Measurements from ENCODE around the gene ATRX.
"Not testable (repeated sequence)": the region's sequence is repeated elsewhere in the genome, so short reads cannot be mapped to it uniquely, and the experiment has no call there.

The ATRX gene

DNA sequence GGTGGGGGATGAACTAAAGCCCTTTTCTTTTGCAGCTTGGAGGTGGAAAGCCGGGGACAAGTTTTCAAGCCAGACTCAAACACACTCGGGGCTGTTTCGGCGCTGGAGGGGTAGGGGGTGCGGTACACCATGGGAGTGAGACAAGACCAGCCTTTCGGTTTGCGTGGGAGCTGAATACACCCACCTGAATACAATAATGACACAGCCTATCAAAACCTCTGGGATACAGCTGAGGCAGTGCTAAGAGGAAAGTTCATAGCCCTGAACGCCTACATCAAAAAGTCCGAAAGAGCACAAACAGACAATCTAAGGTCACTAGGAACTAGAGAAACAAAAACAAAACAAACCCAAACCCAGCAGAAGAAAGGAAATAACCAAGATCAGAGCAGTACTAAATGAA, 163.3 kb downstream of the ATRX start:
- Histone ChIP-seq H3K4me2 (ENCODE audit: low read depth, low read length, poor library complexity, severe bottlenecking) (no peak overlapping the region), H3K79me2 (ENCODE audit: insufficient read depth, low read length) (no peaks in the 10 kb centered on the region), H3K4me3 (ENCODE audit: low read length, poor library complexity, severe bottlenecking) (no peak overlapping the region), H3K9me3 (ENCODE audit: insufficient read depth, low read depth, low read length) (no peaks in the 10 kb centered on the region), H3K9ac (ENCODE audit: low read depth, low read length, poor library complexity, severe bottlenecking) (no peak overlapping the region), H2AFZ (ENCODE audit: low read length) (no peak overlapping the region), H3K4me1 (ENCODE audit: insufficient read depth, low read length, poor library complexity, severe bottlenecking) (no peaks in the 10 kb centered on the region), H3K27me3 (ENCODE audit: insufficient read depth, low read length, poor library complexity, severe bottlenecking) (no peaks in the 10 kb centered on the region), H3K36me3 (ENCODE audit: insufficient read depth, low read length) (peaks cover 14% of the 10 kb centered on the region; the same call in 1 of the 2 replicates), H3K9me2 (replicated peaks; ENCODE audit: low read depth, low read length) (no peaks in the 10 kb centered on the region), H3F3A (ENCODE audit: low read depth) (no peaks in the 10 kb centered on the region), H4K20me1 (ENCODE audit: insufficient read depth, low read length, poor library complexity, severe bottlenecking) (no peaks in the 10 kb centered on the region)
- TF ChIP-seq, protein P1, sequence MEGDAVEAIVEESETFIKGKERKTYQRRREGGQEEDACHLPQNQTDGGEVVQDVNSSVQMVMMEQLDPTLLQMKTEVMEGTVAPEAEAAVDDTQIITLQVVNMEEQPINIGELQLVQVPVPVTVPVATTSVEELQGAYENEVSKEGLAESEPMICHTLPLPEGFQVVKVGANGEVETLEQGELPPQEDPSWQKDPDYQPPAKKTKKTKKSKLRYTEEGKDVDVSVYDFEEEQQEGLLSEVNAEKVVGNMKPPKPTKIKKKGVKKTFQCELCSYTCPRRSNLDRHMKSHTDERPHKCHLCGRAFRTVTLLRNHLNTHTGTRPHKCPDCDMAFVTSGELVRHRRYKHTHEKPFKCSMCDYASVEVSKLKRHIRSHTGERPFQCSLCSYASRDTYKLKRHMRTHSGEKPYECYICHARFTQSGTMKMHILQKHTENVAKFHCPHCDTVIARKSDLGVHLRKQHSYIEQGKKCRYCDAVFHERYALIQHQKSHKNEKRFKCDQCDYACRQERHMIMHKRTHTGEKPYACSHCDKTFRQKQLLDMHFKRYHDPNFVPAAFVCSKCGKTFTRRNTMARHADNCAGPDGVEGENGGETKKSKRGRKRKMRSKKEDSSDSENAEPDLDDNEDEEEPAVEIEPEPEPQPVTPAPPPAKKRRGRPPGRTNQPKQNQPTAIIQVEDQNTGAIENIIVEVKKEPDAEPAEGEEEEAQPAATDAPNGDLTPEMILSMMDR (conservative IDR thresholded peaks at IDR 0.05; ENCODE audit: low read length), result no peak
- no peak for TF ChIP-seq EZH2phosphoT487 (IDR thresholded peaks at IDR 0.05; ENCODE audit: borderline replicate concordance)

DNA sequence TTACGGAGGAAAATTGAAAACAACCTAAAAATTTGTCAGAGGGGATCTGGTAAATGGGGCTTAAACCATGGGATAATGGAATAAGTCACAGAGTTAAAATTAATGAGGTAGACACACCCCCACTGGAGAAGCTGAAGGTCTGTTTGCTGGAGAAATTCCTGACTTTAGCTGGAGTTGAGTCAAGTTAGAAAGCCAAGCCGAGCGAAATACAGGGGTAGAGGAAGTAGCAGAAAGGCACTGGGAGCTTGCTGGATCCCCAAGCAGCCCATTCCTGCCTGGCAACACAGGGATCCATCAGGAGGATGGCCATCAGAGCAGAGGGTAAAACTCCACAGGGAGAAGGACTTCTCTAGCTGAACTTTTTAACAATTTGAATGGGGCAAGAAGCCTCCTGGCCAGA, 163.8 kb downstream of the ATRX start:
- no peak overlapping the region for H3K4me3 ChIP-seq (ENCODE audit: low read length, poor library complexity, severe bottlenecking)
- no peaks in the 10 kb centered on the region for H3F3A ChIP-seq (ENCODE audit: low read depth)
- no peaks in the 10 kb centered on the region for H3K9me2 ChIP-seq (replicated peaks; ENCODE audit: low read depth, low read length)
- H3K4me2 ChIP-seq (ENCODE audit: low read depth, low read length, poor library complexity, severe bottlenecking), result no peak overlapping the region
- H3K36me3 ChIP-seq (ENCODE audit: insufficient read depth, low read length), result peaks cover 14% of the 10 kb centered on the region; the same call in 1 of the 2 replicates
- no peaks in the 10 kb centered on the region for H3K27me3 ChIP-seq (ENCODE audit: insufficient read depth, low read length, poor library complexity, severe bottlenecking)
- H3K79me2 ChIP-seq (ENCODE audit: insufficient read depth, low read length), result no peaks in the 10 kb centered on the region
- TF ChIP-seq, protein P1 (conservative IDR thresholded peaks at IDR 0.05; ENCODE audit: low read length), result no peak
- no peak for TF ChIP-seq EZH2phosphoT487 (IDR thresholded peaks at IDR 0.05; ENCODE audit: borderline replicate concordance)
- H3K9ac ChIP-seq (ENCODE audit: low read depth, low read length, poor library complexity, severe bottlenecking), result no peak overlapping the region
- no peaks in the 10 kb centered on the region for H4K20me1 ChIP-seq (ENCODE audit: insufficient read depth, low read length, poor library complexity, severe bottlenecking)
- no peaks in the 10 kb centered on the region for H3K4me1 ChIP-seq (ENCODE audit: insufficient read depth, low read length, poor library complexity, severe bottlenecking)
- no peaks in the 10 kb centered on the region for H3K9me3 ChIP-seq (ENCODE audit: insufficient read depth, low read depth, low read length)
- H2AFZ ChIP-seq (ENCODE audit: low read length), result no peak overlapping the region

DNA sequence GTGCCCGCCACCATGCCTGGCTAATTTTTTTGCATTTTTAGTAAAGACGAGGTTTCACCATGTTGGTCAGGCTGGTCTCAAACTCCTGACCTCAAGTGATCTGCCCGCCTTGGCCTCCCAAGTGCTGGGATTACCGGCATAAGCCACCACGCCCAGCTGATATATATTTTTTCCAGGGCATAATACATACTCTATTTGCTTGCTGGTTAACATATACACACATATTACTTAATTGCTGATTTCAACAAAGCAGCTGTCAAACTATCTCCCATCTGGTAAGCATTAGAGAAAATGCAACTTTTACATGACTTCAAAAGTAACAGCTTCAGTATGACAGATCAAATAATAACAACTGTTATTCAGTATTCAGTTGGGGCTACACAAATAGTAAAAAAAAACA, 164.6 kb downstream of the ATRX start:
- not testable (repeated sequence) for H3F3A ChIP-seq (ENCODE audit: low read depth); H3K9me2 ChIP-seq (replicated peaks; ENCODE audit: low read depth, low read length); H3K9ac ChIP-seq (ENCODE audit: low read depth, low read length, poor library complexity, severe bottlenecking); H3K4me3 ChIP-seq (ENCODE audit: low read length, poor library complexity, severe bottlenecking); H3K9me3 ChIP-seq (ENCODE audit: insufficient read depth, low read depth, low read length); H3K4me2 ChIP-seq (ENCODE audit: low read depth, low read length, poor library complexity, severe bottlenecking); H3K27me3 ChIP-seq (ENCODE audit: insufficient read depth, low read length, poor library complexity, severe bottlenecking); H2AFZ ChIP-seq (ENCODE audit: low read length); H3K79me2 ChIP-seq (ENCODE audit: insufficient read depth, low read length); H4K20me1 ChIP-seq (ENCODE audit: insufficient read depth, low read length, poor library complexity, severe bottlenecking); H3K4me1 ChIP-seq (ENCODE audit: insufficient read depth, low read length, poor library complexity, severe bottlenecking)
- H3K36me3 ChIP-seq (ENCODE audit: insufficient read depth, low read length), result peaks cover 15% of the 10 kb centered on the region; the same call in 1 of the 2 replicates

DNA sequence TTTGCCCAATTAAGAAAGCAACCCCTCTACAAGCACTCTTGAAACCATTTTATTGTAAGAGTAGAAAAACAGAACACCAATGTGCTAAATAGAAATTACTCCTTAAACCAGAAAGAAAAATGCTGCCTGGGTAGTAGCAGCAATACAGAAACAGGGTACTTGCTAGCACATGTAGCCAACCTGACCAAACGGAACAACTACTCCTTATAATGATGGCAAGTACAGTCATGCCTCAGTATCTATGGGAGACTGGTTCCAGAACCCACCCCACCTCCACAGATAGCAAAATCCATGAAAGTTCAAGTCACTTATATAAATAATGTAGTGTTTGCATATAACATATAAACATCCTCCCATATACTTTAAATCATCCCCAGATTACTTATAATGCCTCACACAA, 168.8 kb downstream of the ATRX start:
- no peaks in the 10 kb centered on the region for H3F3A ChIP-seq (ENCODE audit: low read depth)
- H3K79me2 ChIP-seq (ENCODE audit: insufficient read depth, low read length), result no peaks in the 10 kb centered on the region
- no peaks in the 10 kb centered on the region for H3K9me3 ChIP-seq (ENCODE audit: insufficient read depth, low read depth, low read length)
- H3K9me2 ChIP-seq (replicated peaks; ENCODE audit: low read depth, low read length), result no peaks in the 10 kb centered on the region
- H4K20me1 ChIP-seq (ENCODE audit: insufficient read depth, low read length, poor library complexity, severe bottlenecking), result no peaks in the 10 kb centered on the region
- no peak overlapping the region for H3K9ac ChIP-seq (ENCODE audit: low read depth, low read length, poor library complexity, severe bottlenecking)
- TF ChIP-seq, protein P1 (conservative IDR thresholded peaks at IDR 0.05; ENCODE audit: low read length), result no peak
- TF ChIP-seq EZH2phosphoT487 (IDR thresholded peaks at IDR 0.05; ENCODE audit: borderline replicate concordance), result no peak
- no peak overlapping the region for H2AFZ ChIP-seq (ENCODE audit: low read length)
- H3K36me3 ChIP-seq (ENCODE audit: insufficient read depth, low read length), result peaks cover 31% of the 10 kb centered on the region; the same call in 1 of the 2 replicates
- H3K4me1 ChIP-seq (ENCODE audit: insufficient read depth, low read length, poor library complexity, severe bottlenecking), result no peaks in the 10 kb centered on the region
- H3K27me3 ChIP-seq (ENCODE audit: insufficient read depth, low read length, poor library complexity, severe bottlenecking), result no peaks in the 10 kb centered on the region
- no peak overlapping the region for H3K4me3 ChIP-seq (ENCODE audit: low read length, poor library complexity, severe bottlenecking)
- no peak overlapping the region for H3K4me2 ChIP-seq (ENCODE audit: low read depth, low read length, poor library complexity, severe bottlenecking)

All from Loucy (cell line).